ENCODE data around the gene RAB8B. TPM values are rescaled to one million over a fixed set of nuclear protein-coding genes. Genes with fewer than 3 reads are reported as not detected.

RAB8B gene
- total RNA-seq, 1 experiment from 2014 or later: 33.8 TPM

DNA sequence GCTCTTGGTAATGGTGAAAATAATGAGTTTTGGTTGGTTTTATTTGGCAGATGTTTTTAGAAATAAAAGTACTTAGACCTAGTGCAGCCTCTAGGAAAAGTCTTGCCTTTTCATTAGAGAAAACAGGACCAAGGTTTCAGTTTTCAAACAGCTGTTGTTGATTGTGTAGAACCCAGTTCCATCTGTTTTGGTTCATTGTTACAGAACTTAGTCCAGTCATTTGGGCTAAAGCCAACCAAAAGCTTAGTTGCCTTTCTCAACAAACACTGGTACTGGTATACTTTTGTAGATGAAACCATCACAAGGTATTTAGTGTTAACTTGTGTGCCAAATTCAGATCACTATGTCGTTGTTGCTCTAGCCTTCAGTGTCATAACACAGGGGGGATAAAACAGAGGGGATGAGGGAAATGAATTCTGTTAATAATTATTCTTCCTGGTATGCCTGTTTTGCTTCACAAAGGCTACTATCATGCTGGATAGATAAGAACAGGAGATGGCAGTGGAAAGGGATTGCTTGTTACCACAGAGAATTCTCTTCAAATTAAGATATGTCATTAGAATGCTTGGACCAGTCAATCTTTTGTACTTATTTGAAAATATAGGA, 75.4 kb downstream of the RAB8B start:
- Histone ChIP-seq H2AFZ (ENCODE audit: low read length) (no peak overlapping the region), H3K23ac (ENCODE audit: insufficient read length, low read depth, low read length) (no peak overlapping the region), H2BK20ac (ENCODE audit: low read depth, low read length, poor library complexity, severe bottlenecking) (no peak overlapping the region), H3K23me2 (ENCODE audit: insufficient read length, low read depth, low read length, poor library complexity, severe bottlenecking) (no peaks in the 10 kb centered on the region), H3K4ac (ENCODE audit: low read depth, low read length) (no peak overlapping the region), H4K8ac (replicated peaks; ENCODE audit: insufficient read length, low read depth, low read length) (no peak overlapping the region), H2BK5ac (ENCODE audit: insufficient read length, low read length) (no peak overlapping the region), H3T11ph (ENCODE audit: low read length) (no peak overlapping the region), H4K5ac (ENCODE audit: insufficient read length, low read depth, low read length) (no peak overlapping the region), H3K79me2 (ENCODE audit: insufficient read depth, low read length) (no peaks in the 10 kb centered on the region), H3K79me1 (ENCODE audit: insufficient read depth, low read depth, low read length, poor library complexity, severe bottlenecking) (no peaks in the 10 kb centered on the region), H2AK5ac (ENCODE audit: insufficient read length, low read length) (no peak overlapping the region), H2BK12ac (ENCODE audit: insufficient read length, low read depth, low read length) (no peak overlapping the region), H3K27ac (ENCODE audit: insufficient read length, low read depth, low read length) (no peak overlapping the region), H3K4me1 (ENCODE audit: insufficient read depth, low read length) (no peaks in the 10 kb centered on the region), H3K9ac (ENCODE audit: extremely low read depth, insufficient read length, low read length) (no peak overlapping the region), H3K27me3 (ENCODE audit: insufficient read depth, low read length) (no peaks in the 10 kb centered on the region), H4K20me1 (ENCODE audit: control insufficient read depth, insufficient read depth, insufficient read length) (no peaks in the 10 kb centered on the region), H2BK15ac (ENCODE audit: low read depth, low read length) (no peak overlapping the region), H3K4me2 (ENCODE audit: insufficient read depth, insufficient read length, low read length) (no peak overlapping the region), H3K18ac (ENCODE audit: insufficient read length, low read depth, low read length) (no peak overlapping the region), H3K9me3 (ENCODE audit: control insufficient read depth, low read depth, low read length) (no peaks in the 10 kb centered on the region), H2BK120ac (ENCODE audit: low read depth, low read length, poor library complexity, severe bottlenecking) (no peak overlapping the region), H3K56ac (ENCODE audit: insufficient read length, low read depth, low read length) (no peak overlapping the region), H4K91ac (ENCODE audit: insufficient read length, low read depth, low read length) (no peak overlapping the region), H3K14ac (ENCODE audit: insufficient read depth, low read length) (no peak overlapping the region)
- H3K27me3 Mint-ChIP-seq (ENCODE audit: low read depth): no peaks in the 10 kb centered on the region
- whole genome bisulfite sequencing (ENCODE audit: extremely low coverage, insufficient read length, low lambda C conversion rate): no CpG with 5 or more reads among the region's 1 CpG
- H3K4me3 Mint-ChIP-seq: no peak overlapping the region
- H3K36me3 Mint-ChIP-seq (ENCODE audit: insufficient read depth in 1 of 3, low read depth in 3 of 3): peaks cover 11 to 32% (median 29%) of the 10 kb centered on the region in 3 experiments
- no peaks in the 10 kb centered on the region for H3K4me1 Mint-ChIP-seq
- DNase-seq: no peak
- H3K27ac Mint-ChIP-seq: no peak overlapping the region
- H3K9me3 Mint-ChIP-seq: no peaks in the 10 kb centered on the region
- TF ChIP-seq, protein P1, sequence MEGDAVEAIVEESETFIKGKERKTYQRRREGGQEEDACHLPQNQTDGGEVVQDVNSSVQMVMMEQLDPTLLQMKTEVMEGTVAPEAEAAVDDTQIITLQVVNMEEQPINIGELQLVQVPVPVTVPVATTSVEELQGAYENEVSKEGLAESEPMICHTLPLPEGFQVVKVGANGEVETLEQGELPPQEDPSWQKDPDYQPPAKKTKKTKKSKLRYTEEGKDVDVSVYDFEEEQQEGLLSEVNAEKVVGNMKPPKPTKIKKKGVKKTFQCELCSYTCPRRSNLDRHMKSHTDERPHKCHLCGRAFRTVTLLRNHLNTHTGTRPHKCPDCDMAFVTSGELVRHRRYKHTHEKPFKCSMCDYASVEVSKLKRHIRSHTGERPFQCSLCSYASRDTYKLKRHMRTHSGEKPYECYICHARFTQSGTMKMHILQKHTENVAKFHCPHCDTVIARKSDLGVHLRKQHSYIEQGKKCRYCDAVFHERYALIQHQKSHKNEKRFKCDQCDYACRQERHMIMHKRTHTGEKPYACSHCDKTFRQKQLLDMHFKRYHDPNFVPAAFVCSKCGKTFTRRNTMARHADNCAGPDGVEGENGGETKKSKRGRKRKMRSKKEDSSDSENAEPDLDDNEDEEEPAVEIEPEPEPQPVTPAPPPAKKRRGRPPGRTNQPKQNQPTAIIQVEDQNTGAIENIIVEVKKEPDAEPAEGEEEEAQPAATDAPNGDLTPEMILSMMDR (conservative IDR thresholded peaks at IDR 0.05): no peak

All from H9 (cell line).